D341Med (cell line): ENCODE measurements around the gene STAU1.
"Not testable (repeated sequence)": the region's sequence is repeated elsewhere in the genome, so short reads cannot be mapped to it uniquely, and the experiment has no call there.

ENCODE experiments used
- DNase-seq: peaks from one replicate; pipeline ENCODE4 v3.0.0; 2012; ENCODE audit warnings: low spot score

Gene STAU1

DNA sequence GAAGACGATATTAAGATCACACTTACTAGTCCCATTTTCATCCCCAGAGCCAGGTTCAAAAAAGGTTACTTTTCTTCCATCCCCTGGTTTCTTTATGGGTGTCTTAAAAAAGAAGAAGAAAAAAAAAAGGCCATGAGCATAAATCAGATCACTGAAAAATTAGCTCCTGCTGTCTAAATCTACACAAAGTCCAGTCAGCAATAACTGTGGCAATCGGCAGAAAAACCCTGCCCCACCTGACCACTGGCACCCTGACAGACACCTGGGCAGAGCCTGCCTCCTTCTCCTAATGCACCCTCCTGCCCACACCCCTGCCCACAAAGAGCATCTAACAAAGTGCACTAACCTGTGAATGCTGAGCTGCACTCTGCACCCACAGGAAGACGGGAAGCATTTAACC, 69.8 kb downstream of the STAU1 start:
- DNase-seq = no peak

DNA sequence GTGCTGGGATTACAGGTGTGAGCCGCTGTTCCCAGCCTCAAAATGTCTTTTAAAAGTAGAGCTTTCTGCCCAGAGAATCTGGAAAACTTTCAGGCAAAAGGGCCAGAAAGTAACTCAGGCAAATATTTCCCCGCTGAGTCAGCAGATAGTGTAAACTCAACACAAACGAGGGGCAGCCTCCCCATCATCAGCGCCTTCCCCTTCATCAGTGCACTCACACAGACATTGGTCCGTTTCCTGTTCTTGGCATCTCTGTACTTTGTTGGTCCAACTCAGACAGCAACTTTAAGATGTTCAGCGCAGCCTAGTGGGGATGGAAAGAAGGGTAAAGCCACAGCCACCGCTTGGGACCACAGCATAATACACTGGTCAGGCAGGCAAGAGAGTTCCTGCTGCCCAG, 72.6 kb downstream of the STAU1 start:
- DNase-seq = no peak

DNA sequence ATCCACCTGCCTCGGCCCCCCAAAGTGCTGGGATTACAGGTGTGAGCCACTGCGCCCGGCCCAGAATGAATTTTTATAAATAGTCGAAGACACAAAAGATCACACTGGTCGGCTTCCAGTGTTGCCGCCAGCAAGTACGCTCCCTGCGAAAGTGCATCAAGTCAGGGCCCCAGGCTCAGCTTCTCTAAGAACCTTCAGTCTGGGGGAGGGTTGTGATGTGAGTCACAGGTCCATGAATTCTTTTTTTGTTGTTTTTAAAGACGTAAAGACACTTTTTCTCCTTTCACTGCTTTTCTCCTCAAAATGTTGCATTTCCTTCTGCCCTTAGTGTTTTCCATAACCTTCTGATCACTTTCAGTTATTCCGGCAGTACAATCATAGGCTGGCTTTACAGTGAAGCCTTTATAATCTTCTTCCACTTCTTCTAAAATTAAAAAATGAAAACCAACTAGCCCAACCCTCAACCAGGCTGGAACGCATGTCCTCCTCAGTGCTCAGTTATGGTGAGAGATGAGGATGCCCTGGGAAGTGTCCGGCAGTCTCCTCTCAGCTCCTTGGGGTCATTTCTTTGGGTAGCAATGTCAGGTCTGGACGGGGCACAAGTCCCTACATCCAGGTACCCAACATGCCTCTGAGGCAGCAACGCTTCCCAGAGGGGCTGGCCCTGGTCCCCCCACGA, 75.4 kb downstream of the STAU1 start:
- no peak for DNase-seq

- DNase-seq = no peak
Observed at GRCh38 chr20:49110767-49111694, 77.1 kb downstream of the STAU1 start.

DNA sequence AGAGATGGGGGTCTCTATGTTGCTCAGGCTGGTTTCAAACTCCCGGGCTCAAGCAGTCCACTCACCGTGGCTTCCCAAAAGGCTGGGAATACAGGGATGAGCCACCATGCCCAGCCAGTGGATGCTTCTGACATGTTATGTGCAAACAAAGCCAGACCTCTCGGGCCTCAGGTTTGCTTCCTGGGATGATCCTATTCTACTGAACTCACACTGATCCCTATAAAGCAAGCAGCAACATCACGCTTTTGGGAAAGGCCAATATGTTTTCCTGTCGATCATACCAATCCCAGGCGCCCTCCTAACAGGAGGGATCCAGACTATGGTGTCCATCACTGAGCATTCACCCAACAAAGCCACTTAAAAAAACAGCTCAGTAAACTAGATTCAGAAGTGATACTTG, 81.8 kb downstream of the STAU1 start:
- DNase-seq = no peak

DNA sequence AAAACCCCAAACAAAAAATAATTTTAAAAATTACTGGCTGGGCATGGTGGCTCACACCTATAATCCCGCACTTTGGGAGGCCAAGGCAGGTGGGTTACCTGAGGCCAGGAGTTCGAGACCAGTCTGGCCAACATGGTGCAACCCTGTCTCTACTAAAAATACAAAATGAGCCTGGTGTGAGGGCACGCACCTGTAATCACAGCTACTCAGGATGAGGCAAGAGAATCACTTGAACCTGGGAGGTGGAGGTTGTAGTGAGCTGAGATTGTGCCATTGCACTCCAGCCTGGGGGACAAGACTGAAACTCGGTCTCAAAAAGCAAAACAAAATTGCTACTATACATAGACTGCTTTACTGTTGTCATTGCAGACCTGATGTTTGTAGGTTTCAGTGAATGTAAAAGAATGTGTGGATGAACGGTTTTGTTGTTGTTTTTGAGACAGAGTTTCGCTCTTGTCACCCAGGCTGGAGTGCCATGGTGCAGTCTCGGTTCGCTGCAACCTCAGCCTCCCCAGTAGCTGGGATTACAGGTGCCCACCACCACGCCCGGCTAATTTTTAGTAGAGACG, 83.1 kb downstream of the STAU1 start:
- DNase-seq = not testable (repeated sequence)

DNA sequence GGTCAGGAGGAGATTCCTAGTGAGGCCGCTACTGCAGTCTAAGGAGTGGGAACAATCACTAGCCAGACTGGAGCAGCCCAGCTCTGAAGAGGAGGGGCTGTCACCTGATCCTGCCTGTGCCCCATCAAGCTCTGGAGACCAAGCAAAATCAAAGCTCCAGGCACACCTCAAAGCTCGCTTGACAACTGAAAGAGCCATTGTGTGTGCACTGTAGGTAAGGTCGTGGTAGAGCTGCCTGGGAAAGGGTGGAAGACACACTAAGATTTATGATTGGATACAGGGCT, 83.8 kb downstream of the STAU1 start:
- DNase-seq = no peak

GRCh38 chr20:49103647-49104364, 84.3 kb downstream of the STAU1 start:
- no peak for DNase-seq

- DNase-seq = no peak
Observed at GRCh38 chr20:49103019-49103418, 85.1 kb downstream of the STAU1 start.

DNA sequence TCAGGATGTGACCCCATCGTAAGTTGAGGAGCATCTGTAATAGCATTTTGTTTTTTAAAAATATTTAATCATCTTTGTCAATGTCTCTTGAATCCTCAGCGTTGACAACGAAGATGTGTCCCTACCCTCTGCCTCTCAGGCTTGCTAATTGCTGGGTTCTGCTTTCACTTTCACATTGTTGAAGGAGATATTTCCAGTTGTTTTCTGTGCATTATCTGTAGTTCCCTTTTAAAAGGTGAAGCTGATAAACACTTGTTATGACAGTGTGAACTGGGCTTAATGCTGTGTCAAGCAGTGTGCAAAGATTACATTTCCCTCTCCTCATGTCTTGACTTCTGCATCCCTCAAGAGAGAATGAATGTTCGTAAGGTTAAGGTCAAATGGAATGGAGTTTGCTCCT, 87.2 kb downstream of the STAU1 start:
- DNase-seq = no peak

DNA sequence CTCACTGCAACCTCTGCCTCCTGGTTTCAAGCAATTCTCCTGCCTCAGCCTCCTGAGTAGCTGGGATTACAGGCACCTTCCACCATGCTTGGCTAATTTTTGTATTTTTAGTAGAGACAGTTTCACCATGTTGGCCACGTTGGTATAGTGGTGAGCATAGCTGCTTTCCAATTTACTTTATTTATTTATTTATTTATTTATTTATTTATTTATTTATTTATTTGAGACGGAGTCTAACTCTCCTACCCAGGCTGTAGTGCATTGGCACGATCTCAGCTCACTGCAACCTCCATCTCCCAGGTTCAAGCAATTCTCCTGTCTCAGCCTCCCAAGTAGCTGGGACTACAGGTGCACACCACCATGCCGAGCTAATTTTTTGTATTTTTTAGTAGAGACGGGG, 87.8 kb downstream of the STAU1 start:
- not testable (repeated sequence) for DNase-seq

- no peak for DNase-seq
Observed at GRCh38 chr20:49099011-49099410, 89.1 kb downstream of the STAU1 start.

DNA sequence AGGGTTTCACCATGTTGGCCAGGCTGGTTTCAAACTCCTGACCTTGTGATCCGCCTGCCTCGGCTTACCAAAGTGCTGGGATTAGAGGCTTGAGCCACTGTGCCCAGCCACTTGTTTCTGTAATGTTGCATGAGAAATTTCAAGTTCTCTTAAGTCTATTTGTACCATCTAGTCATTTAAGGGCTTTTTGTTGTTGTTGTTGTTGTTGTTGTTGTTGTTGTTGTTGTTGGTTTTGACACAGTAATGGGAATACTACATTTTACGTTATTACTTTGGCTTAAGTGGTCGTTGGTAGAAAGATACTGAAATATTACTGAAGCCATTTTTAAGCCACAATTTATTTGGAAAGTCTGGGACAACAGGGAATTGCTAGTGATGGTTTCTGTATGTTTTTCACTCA, 90.0 kb downstream of the STAU1 start:
- no peak for DNase-seq

- no peak for DNase-seq
Observed at GRCh38 chr20:49097159-49097558, 91.0 kb downstream of the STAU1 start.

DNA sequence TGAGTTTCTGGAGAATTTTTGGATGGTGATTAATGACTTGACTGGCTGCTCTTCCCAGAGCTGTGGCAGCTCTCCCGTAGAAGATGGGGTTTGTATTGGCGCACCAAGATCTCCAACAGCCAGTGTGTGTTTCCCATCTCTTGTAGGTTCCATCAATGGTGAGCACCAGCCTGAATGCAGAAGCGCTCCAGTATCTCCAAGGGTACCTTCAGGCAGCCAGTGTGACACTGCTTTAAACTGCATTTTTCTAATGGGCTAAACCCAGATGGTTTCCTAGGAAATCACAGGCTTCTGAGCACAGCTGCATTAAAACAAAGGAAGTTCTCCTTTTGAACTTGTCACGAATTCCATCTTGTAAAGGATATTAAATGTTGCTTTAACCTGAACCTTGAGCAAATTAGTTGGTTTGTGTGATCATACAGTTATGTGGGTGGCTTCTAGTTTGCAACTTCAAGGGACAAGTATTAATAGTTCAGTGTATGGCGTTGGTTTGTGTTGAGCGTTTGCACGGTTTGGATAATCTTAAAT, 91.9 kb downstream of the STAU1 start:
- DNase-seq = no peak

GRCh38 chr20:49091762-49092161, 96.4 kb downstream of the STAU1 start:
- DNase-seq = no peak

DNA sequence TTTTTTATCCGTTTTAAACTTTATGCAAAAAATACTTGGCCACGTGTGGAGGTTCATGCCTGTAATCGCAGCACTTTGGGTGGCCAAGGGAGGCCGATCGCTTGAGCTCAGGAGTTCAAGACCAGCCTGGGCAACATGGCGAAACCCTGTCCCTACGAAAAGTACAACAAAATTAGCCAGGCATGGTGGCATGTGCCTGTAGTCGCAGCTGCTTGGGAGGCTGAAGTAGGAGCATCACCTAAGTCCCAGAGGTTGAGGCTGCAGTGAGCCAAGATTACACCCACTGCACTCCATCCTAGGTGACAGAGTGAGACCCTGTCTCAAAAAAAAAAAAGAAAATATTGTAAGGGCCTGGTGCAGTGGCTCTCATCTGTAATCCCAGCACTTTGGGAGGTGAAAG, 97.0 kb downstream of the STAU1 start:
- no peak for DNase-seq

- not testable (repeated sequence) for DNase-seq
Observed at GRCh38 chr20:49082295-49082694, 105.8 kb downstream of the STAU1 start.

- DNase-seq = no peak
Observed at GRCh38 chr20:49078310-49078709, 109.8 kb downstream of the STAU1 start.

DNA sequence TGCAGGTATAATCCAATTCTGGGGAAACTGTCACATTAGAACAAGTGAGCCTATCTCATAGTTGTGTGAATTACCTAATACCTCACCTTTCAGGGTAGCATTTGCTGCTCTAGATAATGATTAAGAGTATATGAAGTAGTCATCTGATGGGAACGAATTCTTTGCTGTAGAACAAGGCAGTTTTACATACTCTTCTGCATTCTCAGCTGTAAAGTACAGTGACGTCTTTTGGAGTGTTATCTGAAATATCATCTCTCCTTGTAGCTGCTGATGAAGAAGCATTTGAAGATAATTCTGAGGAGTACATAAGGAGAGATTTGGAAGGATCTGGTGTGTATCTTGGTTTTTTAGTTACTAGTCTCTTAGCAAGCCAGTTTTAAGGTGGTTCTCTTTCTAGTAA, 113.6 kb downstream of the STAU1 start:
- DNase-seq = no peak
